ENCODE results near the gene FAM8A1. TPM values are rescaled to one million over a fixed set of nuclear protein-coding genes. Genes with fewer than 3 reads are reported as not detected.

FAM8A1 gene
- total RNA-seq, 1 donor from 2014 or later: 29.8 TPM

DNA sequence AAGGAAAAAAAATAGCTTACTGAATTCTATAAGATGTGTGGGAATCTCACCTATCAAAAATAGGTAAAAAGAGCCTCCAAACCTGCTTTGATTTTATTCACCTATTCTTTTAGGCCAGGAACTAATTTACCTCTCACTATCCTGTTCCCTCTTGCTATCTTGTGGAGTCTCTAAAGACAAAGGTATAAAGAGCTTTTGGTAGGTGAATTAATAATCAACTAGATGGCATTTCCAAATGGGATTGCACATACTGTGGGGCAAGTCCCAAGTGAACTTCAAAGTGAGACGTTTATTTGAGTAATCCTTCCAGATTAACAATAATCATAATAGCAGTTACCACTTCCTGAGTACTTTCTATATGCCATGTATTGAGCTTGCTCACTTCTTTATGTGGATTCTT, 2.8 kb downstream of the FAM8A1 start:
- H3K27ac ChIP-seq: no peak overlapping the region
- H3K27me3 ChIP-seq (ENCODE audit: low read depth): no peaks in the 10 kb centered on the region
- no peak for DNase-seq
- peaks cover 52% of the 10 kb centered on the region for H3K36me3 ChIP-seq
- no peak for ATAC-seq
- peaks cover 17% of the 10 kb centered on the region for H3K4me1 ChIP-seq
- no peaks in the 10 kb centered on the region for H3K9me3 ChIP-seq
- TF ChIP-seq, protein P1, sequence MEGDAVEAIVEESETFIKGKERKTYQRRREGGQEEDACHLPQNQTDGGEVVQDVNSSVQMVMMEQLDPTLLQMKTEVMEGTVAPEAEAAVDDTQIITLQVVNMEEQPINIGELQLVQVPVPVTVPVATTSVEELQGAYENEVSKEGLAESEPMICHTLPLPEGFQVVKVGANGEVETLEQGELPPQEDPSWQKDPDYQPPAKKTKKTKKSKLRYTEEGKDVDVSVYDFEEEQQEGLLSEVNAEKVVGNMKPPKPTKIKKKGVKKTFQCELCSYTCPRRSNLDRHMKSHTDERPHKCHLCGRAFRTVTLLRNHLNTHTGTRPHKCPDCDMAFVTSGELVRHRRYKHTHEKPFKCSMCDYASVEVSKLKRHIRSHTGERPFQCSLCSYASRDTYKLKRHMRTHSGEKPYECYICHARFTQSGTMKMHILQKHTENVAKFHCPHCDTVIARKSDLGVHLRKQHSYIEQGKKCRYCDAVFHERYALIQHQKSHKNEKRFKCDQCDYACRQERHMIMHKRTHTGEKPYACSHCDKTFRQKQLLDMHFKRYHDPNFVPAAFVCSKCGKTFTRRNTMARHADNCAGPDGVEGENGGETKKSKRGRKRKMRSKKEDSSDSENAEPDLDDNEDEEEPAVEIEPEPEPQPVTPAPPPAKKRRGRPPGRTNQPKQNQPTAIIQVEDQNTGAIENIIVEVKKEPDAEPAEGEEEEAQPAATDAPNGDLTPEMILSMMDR (IDR thresholded peaks at IDR 0.05): no peak
- intact Hi-C loops (cut with DNase I): no loop called here
- no peak overlapping the region for H3K4me3 ChIP-seq

- Histone ChIP-seq H3K9me3 (no peaks in the 10 kb centered on the region), H3K36me3 (peaks cover 74% of the 10 kb centered on the region), H3K4me1 (peaks cover 15% of the 10 kb centered on the region), H3K27ac (no peak overlapping the region), H3K27me3 (ENCODE audit: low read depth) (no peaks in the 10 kb centered on the region), H3K4me3 (no peak overlapping the region)
- ATAC-seq: no peak
- intact Hi-C loops (cut with DNase I): no loop called here
- no peak for DNase-seq
- TF ChIP-seq, protein P1 (IDR thresholded peaks at IDR 0.05): no peak
Observed at GRCh38 chr6:17606606-17607005, 6.5 kb downstream of the FAM8A1 start.

- H3K27me3 ChIP-seq (ENCODE audit: low read depth): no peaks in the 10 kb centered on the region
- no peak overlapping the region for H3K27ac ChIP-seq
- TF ChIP-seq, protein P1 (IDR thresholded peaks at IDR 0.05): no peak
- intact Hi-C loops (cut with DNase I): no loop called here
- peaks cover 61% of the 10 kb centered on the region for H3K36me3 ChIP-seq
- no peaks in the 10 kb centered on the region for H3K9me3 ChIP-seq
- DNase-seq: no peak
- H3K4me3 ChIP-seq: no peak overlapping the region
- ATAC-seq: no peak
- no peaks in the 10 kb centered on the region for H3K4me1 ChIP-seq
Observed at GRCh38 chr6:17610835-17611234, 10.7 kb downstream of the FAM8A1 start.

GRCh38 chr6:17612048-17612447, 11.9 kb downstream of the FAM8A1 start:
- Histone ChIP-seq H3K27me3 (ENCODE audit: low read depth) (no peaks in the 10 kb centered on the region), H3K27ac (no peak overlapping the region), H3K4me3 (no peak overlapping the region), H3K4me1 (no peaks in the 10 kb centered on the region), H3K36me3 (peaks cover 61% of the 10 kb centered on the region), H3K9me3 (no peaks in the 10 kb centered on the region)
- no peak for ATAC-seq
- no peak for DNase-seq
- intact Hi-C loops (cut with DNase I): no loop called here
- TF ChIP-seq, protein P1 (IDR thresholded peaks at IDR 0.05): no peak

DNA sequence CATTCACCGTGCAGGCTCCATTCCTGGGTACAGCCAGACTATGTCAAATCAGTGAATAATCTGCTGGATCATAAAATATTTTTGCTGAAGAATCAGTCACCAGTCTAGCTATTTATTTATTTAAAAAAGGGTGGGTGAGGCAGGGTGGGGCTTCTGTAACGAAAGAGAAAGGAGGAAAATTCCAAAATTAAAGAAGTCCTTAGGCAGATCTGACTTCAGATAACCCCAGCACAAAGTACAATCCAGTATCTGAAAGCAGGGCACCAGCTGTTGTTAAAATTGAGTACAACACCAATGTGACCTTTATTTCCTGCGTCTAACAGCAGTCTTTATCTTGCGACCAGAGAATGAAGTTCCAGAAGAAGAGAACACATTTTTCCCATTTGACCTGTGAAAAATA, 15.7 kb downstream of the FAM8A1 start:
- H3K27me3 ChIP-seq (ENCODE audit: low read depth): no peaks in the 10 kb centered on the region
- peaks cover 43% of the 10 kb centered on the region for H3K36me3 ChIP-seq
- intact Hi-C loops (cut with DNase I): no loop called here
- H3K4me3 ChIP-seq: no peak overlapping the region
- no peak for DNase-seq
- no peak for ATAC-seq
- no peaks in the 10 kb centered on the region for H3K9me3 ChIP-seq
- no peaks in the 10 kb centered on the region for H3K4me1 ChIP-seq
- TF ChIP-seq, protein P1 (IDR thresholded peaks at IDR 0.05): no peak
- H3K27ac ChIP-seq: no peak overlapping the region

- Histone ChIP-seq H3K27me3 (ENCODE audit: low read depth) (no peaks in the 10 kb centered on the region), H3K9me3 (no peaks in the 10 kb centered on the region), H3K4me3 (no peak overlapping the region), H3K4me1 (no peaks in the 10 kb centered on the region), H3K27ac (no peak overlapping the region), H3K36me3 (peaks cover 62% of the 10 kb centered on the region)
- no peak for ATAC-seq
- no peak for DNase-seq
- TF ChIP-seq, protein P1 (IDR thresholded peaks at IDR 0.05): no peak
- intact Hi-C loops (cut with DNase I): no loop called here
Observed at GRCh38 chr6:17621003-17621402, 20.9 kb downstream of the FAM8A1 start.

Measured in lower lobe of right lung (tissue), 2 donors.